OCI-LY7 (cell line): Measurements from ENCODE around the gene SLC27A1. TPM values are rescaled to one million over a fixed set of nuclear protein-coding genes. Genes with fewer than 3 reads are reported as not detected.
A peak's percentile ranks its signal among the peaks of the same experiment; 100 is the strongest.

Experiments
- BruUV-seq: library from RNA; stranded (reverse); fragments of 400-500 nt; replicated peaks from 2 replicates; lab custom pipeline; 2021; lab: Mats Ljungman, UMichigan
- CTCF ChIA-PET: fragments of 300-600 bp; sonication (Branson Sonifier 250); formaldehyde crosslinking; loops from one replicate; lab custom pipeline; 2022; ENCODE audit warnings: antibody characterized with exemption; ENCODE audit not compliant: unreplicated experiment; lab: Charles Lee
- POLR2A ChIA-PET: fragments of 300-600 bp; sonication (Branson Sonifier 250); formaldehyde crosslinking; loops from one replicate; lab custom pipeline; 2022; ENCODE audit warnings: antibody characterized with exemption; lab: Charles Lee
- DNase-seq: peaks from one replicate; pipeline ENCODE4 v3.0.0-alpha.2; 2015; ENCODE audit warnings: low spot score
- H2AFZ ChIP-seq: fragments of 200-600 bp; sonication (generic), shearing (Covaris generic); 2 replicates; pipeline ENCODE4 v1.6.1; 2014; ENCODE audit warnings: mild to moderate bottlenecking, antibody characterized with exemption, low read length, moderate library complexity
- H3K27ac ChIP-seq: fragments of 200-600 bp; sonication (generic); 2 replicates; pipeline ENCODE4 v1.5.1; 2014; ENCODE audit warnings: mixed run types, low read depth, mild to moderate bottlenecking, moderate library complexity, low read length, inconsistent platforms; ENCODE audit not compliant: poor library complexity, severe bottlenecking
- H3K36me3 ChIP-seq: fragments of 200-600 bp; sonication (generic); 2 replicates; pipeline ENCODE4 v1.6.1; 2014; ENCODE audit warnings: mild to moderate bottlenecking, antibody characterized with exemption, low read length, moderate library complexity, mixed read lengths; ENCODE audit not compliant: insufficient read depth
- H3K4me1 ChIP-seq: fragments of 200-600 bp; sonication (generic); 2 replicates; pipeline ENCODE4 v1.5.1; 2014; ENCODE audit warnings: mild to moderate bottlenecking, low read length; ENCODE audit not compliant: insufficient read depth, poor library complexity, severe bottlenecking
- H3K4me2 ChIP-seq: fragments of 200-600 bp; sonication (generic); 2 replicates; pipeline ENCODE4 v1.6.1; 2014; ENCODE audit warnings: mild to moderate bottlenecking, low read length
- H3K4me3 ChIP-seq: fragments of 200-600 bp; sonication (generic); 2 replicates; pipeline ENCODE4 v1.5.1; 2014; ENCODE audit warnings: mild to moderate bottlenecking, low read depth, low read length; ENCODE audit not compliant: poor library complexity, severe bottlenecking
- H3K79me2 ChIP-seq: fragments of 200-600 bp; sonication (generic); 2 replicates; pipeline ENCODE4 v1.6.1; 2016; ENCODE audit warnings: low read depth, mild to moderate bottlenecking, low read length, moderate library complexity, mixed read lengths; ENCODE audit not compliant: insufficient read depth
- H3K9me2 ChIP-seq: fragments of 200-600 bp; sonication (generic); 2 replicates; pipeline ENCODE4 v1.6.1; 2016; ENCODE audit warnings: mild to moderate bottlenecking, low read length, mixed read lengths; ENCODE audit not compliant: insufficient read depth
- H3K9me3 ChIP-seq: fragments of 200-600 bp; sonication (generic); 2 replicates; pipeline ENCODE4 v1.6.1; 2014; ENCODE audit warnings: mild to moderate bottlenecking, mixed run types, low read length, mixed read lengths
- H4K20me1 ChIP-seq: fragments of 200-600 bp; sonication (generic); 2 replicates; pipeline ENCODE4 v1.6.1; 2014; ENCODE audit warnings: mild to moderate bottlenecking, antibody characterized with exemption, low read length, moderate library complexity, mixed read lengths; ENCODE audit not compliant: insufficient read depth
- EZH2phosphoT487 ChIP-seq: fragments of 200-600 bp; sonication (generic); IDR thresholded peaks from 2 replicates; pipeline ENCODE4 v1.6.1; 2018; ENCODE audit warnings: low read depth, borderline replicate concordance, mild to moderate bottlenecking, mixed run types, antibody characterized with exemption, low read length, moderate library complexity, mixed read lengths
- intact Hi-C: fragments of 100-400 bp; cut with micrococcal nuclease; formaldehyde crosslinking; loops from one replicate; pipeline ENCODE4 v1.10.0; 2022; ENCODE audit not compliant: unreplicated experiment
- total RNA-seq, 2 experiments: library from RNA; depleted of rRNA in 1 of 2; stranded (reverse); fragments of >200 nt in 1 of 2; shearing (Covaris generic) in 1 of 2; gene quantifications; 2 replicates each; pipeline ENCODE4 v1.2.3, GENCODE V29; 2014 to 2022
- TF ChIP-seq, protein P1 (sequence below): fragments of 200-600 bp; sonication (generic); conservative IDR thresholded peaks from 2 replicates; pipeline ENCODE4 v1.5.1; 2014; ENCODE audit warnings: mild to moderate bottlenecking, antibody characterized with exemption, low read length, moderate library complexity, mixed read lengths

SLC27A1 gene
- total RNA-seq, 2 experiments from 2014 or later = 2.5 to 3.2 TPM

DNA sequence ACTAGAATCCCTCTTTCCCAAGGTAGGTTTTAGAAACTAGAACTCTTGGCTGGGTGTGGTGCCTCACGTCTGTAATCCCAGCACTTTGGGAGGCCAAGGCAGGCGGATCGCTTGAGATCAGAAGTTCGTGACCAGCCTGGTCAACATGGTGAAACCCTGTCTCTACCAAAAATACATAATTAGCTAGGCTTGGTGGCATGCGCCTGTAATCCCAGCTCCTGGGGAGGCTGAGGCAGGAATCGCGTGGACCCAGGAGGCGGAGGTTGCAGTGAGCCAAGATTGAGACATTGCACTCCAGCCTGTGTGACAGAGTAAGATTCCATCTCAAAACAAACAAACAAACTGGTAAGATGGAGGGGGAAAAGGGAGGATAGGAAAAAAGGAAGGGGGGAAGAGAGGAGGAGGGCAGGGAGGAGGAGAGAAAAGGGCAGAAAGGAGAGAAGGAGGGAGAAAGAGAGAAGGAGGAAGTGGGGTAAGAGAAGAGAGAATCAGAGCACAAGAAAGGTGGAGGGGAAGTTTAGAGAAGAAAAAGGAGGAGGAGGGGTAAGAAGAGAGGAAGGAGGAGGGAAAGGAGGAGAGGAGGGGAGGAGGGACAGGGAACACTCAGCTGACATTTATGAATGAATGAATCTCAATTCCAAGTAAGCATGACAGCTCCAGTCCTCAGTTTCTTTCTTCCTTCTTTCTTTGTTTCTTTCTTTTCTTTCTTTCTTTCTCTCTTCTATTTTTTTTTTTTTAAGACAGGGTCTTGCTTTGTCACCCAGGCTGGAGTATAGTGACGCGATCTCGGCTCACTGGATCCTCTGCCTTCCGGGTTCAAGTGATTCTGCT lies 2.6 kb upstream of the SLC27A1 start:
- no peak for DNase-seq
- Histone ChIP-seq H3K4me3 (no peak overlapping the region), H3K9me3 (no peaks in the 10 kb centered on the region), H3K9me2 (no peaks in the 10 kb centered on the region), H2AFZ (no peak overlapping the region), H3K4me1 (peaks cover 30% of the 10 kb centered on the region), H3K27ac (no peak overlapping the region), H3K36me3 (no peaks in the 10 kb centered on the region), H4K20me1 (no peaks in the 10 kb centered on the region), H3K79me2 (no peaks in the 10 kb centered on the region), H3K4me2 (peak overlapping the region; percentile 82)
- ChIA-PET CTCF (no interaction called here), POLR2A (interaction anchor here (0.6 to 1.2 kb wide), 3 partner anchors 13 to 60 kb away, joined by 3 to 9 read pairs (median 7); no protein-coding TSS in a partner anchor)
- TF ChIP-seq, protein P1, sequence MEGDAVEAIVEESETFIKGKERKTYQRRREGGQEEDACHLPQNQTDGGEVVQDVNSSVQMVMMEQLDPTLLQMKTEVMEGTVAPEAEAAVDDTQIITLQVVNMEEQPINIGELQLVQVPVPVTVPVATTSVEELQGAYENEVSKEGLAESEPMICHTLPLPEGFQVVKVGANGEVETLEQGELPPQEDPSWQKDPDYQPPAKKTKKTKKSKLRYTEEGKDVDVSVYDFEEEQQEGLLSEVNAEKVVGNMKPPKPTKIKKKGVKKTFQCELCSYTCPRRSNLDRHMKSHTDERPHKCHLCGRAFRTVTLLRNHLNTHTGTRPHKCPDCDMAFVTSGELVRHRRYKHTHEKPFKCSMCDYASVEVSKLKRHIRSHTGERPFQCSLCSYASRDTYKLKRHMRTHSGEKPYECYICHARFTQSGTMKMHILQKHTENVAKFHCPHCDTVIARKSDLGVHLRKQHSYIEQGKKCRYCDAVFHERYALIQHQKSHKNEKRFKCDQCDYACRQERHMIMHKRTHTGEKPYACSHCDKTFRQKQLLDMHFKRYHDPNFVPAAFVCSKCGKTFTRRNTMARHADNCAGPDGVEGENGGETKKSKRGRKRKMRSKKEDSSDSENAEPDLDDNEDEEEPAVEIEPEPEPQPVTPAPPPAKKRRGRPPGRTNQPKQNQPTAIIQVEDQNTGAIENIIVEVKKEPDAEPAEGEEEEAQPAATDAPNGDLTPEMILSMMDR = no peak
- TF ChIP-seq EZH2phosphoT487 = no peak
- no TSS peak for BruUV-seq
- intact Hi-C loops = loop anchor here (2.0 to 5.0 kb wide), 3 partner anchors 43 to 121 kb away; partner anchors contain the start of gene BST2

- POLR2A ChIA-PET = interaction anchor here (0.9 to 1.2 kb wide), 2 partner anchors 13 to 59 kb away, joined by 3 to 7 read pairs; no protein-coding TSS in a partner anchor
- TF ChIP-seq, protein P1 = no peak
- TF ChIP-seq EZH2phosphoT487 = no peak
- no peak overlapping the region for H3K27ac ChIP-seq
- H2AFZ ChIP-seq = peak overlapping the region; percentile 40; the same call in 1 of the 2 replicates
- BruUV-seq = no TSS peak
- DNase-seq = no peak
- intact Hi-C loops = loop anchor here (5.0 kb wide), 1 partner anchor 61 kb away; the partner anchor contains the start of gene BST2
- H3K79me2 ChIP-seq = no peaks in the 10 kb centered on the region
- H4K20me1 ChIP-seq = no peaks in the 10 kb centered on the region
- peak overlapping the region; percentile 70 for H3K4me3 ChIP-seq
- no peaks in the 10 kb centered on the region for H3K9me3 ChIP-seq
- no peaks in the 10 kb centered on the region for H3K36me3 ChIP-seq
- peak overlapping the region; percentile 82 for H3K4me2 ChIP-seq
- CTCF ChIA-PET = no interaction called here
- H3K9me2 ChIP-seq = no peaks in the 10 kb centered on the region
- H3K4me1 ChIP-seq = peaks cover 30% of the 10 kb centered on the region
Observed at GRCh38 chr19:17468302-17469091, 1.8 kb upstream of the SLC27A1 start.
